HEK293 (cell line): ENCODE measurements around the gene NADK.

Experiments used
- CTCF ChIA-PET: fragments of 350-600 bp; formaldehyde crosslinking; extraction: SDS; loops from one replicate; lab custom pipeline; 2021; ENCODE audit warnings: antibody characterized with exemption; lab: Yijun Ruan, JAX
- POLR2A ChIA-PET: fragments of 300-600 bp; formaldehyde crosslinking; extraction: SDS; loops from one replicate; lab custom pipeline; 2020; ENCODE audit warnings: antibody characterized with exemption, inconsistent platforms; lab: Yijun Ruan, JAX
- H3K27ac ChIP-seq: fragments of 200-500 bp; sonication (Bioruptor generic); 2 replicates; pipeline ENCODE4 v1.5.1; 2014; ENCODE audit warnings: low read depth, low read length, control low read depth, inconsistent platforms; ENCODE audit errors: extremely low read depth
- H3K36me3 ChIP-seq, 2 experiments: fragments of 200-500 bp in 1 of 2; sonication (Bioruptor generic) in 1 of 2; 1 replicate in 1 of 2; 2 replicates in 1 of 2; pipeline ENCODE4 v1.5.1; 2014 to 2017; ENCODE audit warnings: inconsistent platforms in 2 of 2, low read length in 2 of 2; ENCODE audit not compliant: control insufficient read depth in 2 of 2, insufficient read depth in 1 of 2
- H3K4me1 ChIP-seq: fragments of 200-500 bp; sonication (Bioruptor generic); 2 replicates; pipeline ENCODE4 v1.5.1; 2014; ENCODE audit warnings: mild to moderate bottlenecking, low read length, inconsistent platforms; ENCODE audit not compliant: control insufficient read depth, insufficient read depth
- H3K4me3 ChIP-seq: 2 replicates; pipeline ENCODE4 v1.5.1; 2011; ENCODE audit warnings: low read depth, mild to moderate bottlenecking, control low read depth, low read length, moderate library complexity
- H3K9me3 ChIP-seq: fragments of 200-500 bp; sonication (Bioruptor generic); 2 replicates; pipeline ENCODE4 v1.5.1; 2014; ENCODE audit warnings: low read depth, low read length, inconsistent platforms; ENCODE audit not compliant: control insufficient read depth, insufficient read depth
- CTCF ChIP-seq: fragments of 450-650 bp; formaldehyde crosslinking; IDR thresholded peaks from 2 replicates; pipeline ENCODE4 v1.5.1; 2016; ENCODE audit warnings: missing biosample characterization, missing genetic modification characterization
- GLI2 ChIP-seq: fragments of 450-650 bp; formaldehyde crosslinking; IDR thresholded peaks from 2 replicates; pipeline ENCODE4; 2017; ENCODE audit warnings: missing biosample characterization, missing genetic modification characterization, low read depth, borderline replicate concordance
- GLIS2 ChIP-seq: fragments of 450-650 bp; formaldehyde crosslinking; IDR thresholded peaks from 2 replicates; pipeline ENCODE4 v1.5.1; 2016; ENCODE audit warnings: missing biosample characterization, missing genetic modification characterization
- KLF8 ChIP-seq: fragments of 450-650 bp; formaldehyde crosslinking; IDR thresholded peaks from 2 replicates; pipeline ENCODE4 v1.5.1; 2016; ENCODE audit warnings: missing biosample characterization, missing genetic modification characterization
- OSR2 ChIP-seq: fragments of 450-650 bp; formaldehyde crosslinking; IDR thresholded peaks from 2 replicates; pipeline ENCODE4 v1.5.1; 2016; ENCODE audit warnings: missing biosample characterization, missing genetic modification characterization
- PRDM6 ChIP-seq: fragments of 450-650 bp; formaldehyde crosslinking; IDR thresholded peaks from 2 replicates; pipeline ENCODE4 v1.5.1; 2017; ENCODE audit warnings: missing biosample characterization, missing genetic modification characterization
- SP2 ChIP-seq: fragments of 450-650 bp; formaldehyde crosslinking; IDR thresholded peaks from 2 replicates; pipeline ENCODE4 v1.5.1; 2016; ENCODE audit warnings: missing biosample characterization, missing genetic modification characterization
- SP7 ChIP-seq: fragments of 450-650 bp; formaldehyde crosslinking; IDR thresholded peaks from 2 replicates; pipeline ENCODE4 v1.5.1; 2016; ENCODE audit warnings: missing biosample characterization, missing genetic modification characterization
- YY2 ChIP-seq: fragments of 450-650 bp; formaldehyde crosslinking; IDR thresholded peaks from 2 replicates; pipeline ENCODE4 v1.5.1; 2016; ENCODE audit warnings: missing biosample characterization, missing genetic modification characterization
- ZFP37 ChIP-seq: fragments of 450-650 bp; formaldehyde crosslinking; IDR thresholded peaks from 2 replicates; pipeline ENCODE4 v1.5.1; 2016; ENCODE audit warnings: missing biosample characterization, missing genetic modification characterization
- ZIC2 ChIP-seq: fragments of 450-650 bp; formaldehyde crosslinking; IDR thresholded peaks from 2 replicates; pipeline ENCODE4 v1.5.1; 2016; ENCODE audit warnings: missing biosample characterization, missing genetic modification characterization
- ZNF148 ChIP-seq: fragments of 450-650 bp; formaldehyde crosslinking; IDR thresholded peaks from 2 replicates; pipeline ENCODE4 v1.5.0; 2017; ENCODE audit warnings: missing biosample characterization, missing genetic modification characterization, borderline replicate concordance
- ZNF174 ChIP-seq: fragments of 450-650 bp; formaldehyde crosslinking; IDR thresholded peaks from 2 replicates; pipeline ENCODE4 v1.5.0; 2017; ENCODE audit warnings: missing biosample characterization, mild to moderate bottlenecking, missing genetic modification characterization
- ZNF391 ChIP-seq: fragments of 450-650 bp; formaldehyde crosslinking; IDR thresholded peaks from 2 replicates; pipeline ENCODE4 v1.5.1; 2016; ENCODE audit warnings: low read depth, missing biosample characterization, missing genetic modification characterization, borderline replicate concordance
- ZNF404 ChIP-seq: fragments of 450-650 bp; formaldehyde crosslinking; IDR thresholded peaks from 2 replicates; pipeline ENCODE4 v1.5.1; 2017; ENCODE audit warnings: missing biosample characterization, missing genetic modification characterization
- ZNF473 ChIP-seq: fragments of 450-650 bp; formaldehyde crosslinking; IDR thresholded peaks from 2 replicates; pipeline ENCODE4 v1.5.1; 2017; ENCODE audit warnings: missing biosample characterization, missing genetic modification characterization
- ZNF558 ChIP-seq: fragments of 450-650 bp; formaldehyde crosslinking; IDR thresholded peaks from 2 replicates; pipeline ENCODE4 v1.5.1; 2016; ENCODE audit warnings: missing biosample characterization, missing genetic modification characterization
- ZNF571 ChIP-seq: fragments of 450-650 bp; formaldehyde crosslinking; IDR thresholded peaks from 2 replicates; pipeline ENCODE4 v1.5.0; 2017; ENCODE audit warnings: missing biosample characterization, missing genetic modification characterization
- ZNF585B ChIP-seq: fragments of 450-650 bp; formaldehyde crosslinking; IDR thresholded peaks from 2 replicates; pipeline ENCODE4 v1.5.1; 2016; ENCODE audit warnings: missing biosample characterization, missing genetic modification characterization
- ZNF664 ChIP-seq: fragments of 450-650 bp; formaldehyde crosslinking; IDR thresholded peaks from 2 replicates; pipeline ENCODE4 v1.5.1; 2016; ENCODE audit warnings: missing biosample characterization, missing genetic modification characterization
- ZNF785 ChIP-seq: fragments of 450-650 bp; formaldehyde crosslinking; IDR thresholded peaks from 2 replicates; pipeline ENCODE4 v1.5.1; 2016; ENCODE audit warnings: missing biosample characterization, missing genetic modification characterization

Gene NADK

GRCh38 chr1:1779691-1780597 lies 1.7 kb upstream of the NADK start:
- ChIA-PET CTCF (interaction anchor here (0.6 to 1.8 kb wide), 7 partner anchors 9 to 265 kb away, joined by 3 to 8 read pairs (median 3); no protein-coding TSS in a partner anchor), POLR2A (no interaction called here)
- no peak for TF ChIP-seq PRDM6 (tag by site-specific recombination)
- 0 out of 2 replicates have a peak, but pooled peaks have one; percentile 9 for TF ChIP-seq OSR2 (tag by site-specific recombination)
- peak; percentile 55 for TF ChIP-seq ZIC2 (tag by site-specific recombination)
- TF ChIP-seq ZNF391 (tag by site-specific recombination), result 0 out of 2 replicates have a peak, but pooled peaks have one; percentile 15
- no peaks in the 10 kb centered on the region for H3K9me3 ChIP-seq
- H3K27ac ChIP-seq, result no peak overlapping the region
- peaks cover 0 to 21% of the 10 kb centered on the region in 2 experiments; a peak in 2 of 3 replicates for H3K36me3 ChIP-seq
- H3K4me1 ChIP-seq, result no peaks in the 10 kb centered on the region
- no peak overlapping the region for H3K4me3 ChIP-seq

GRCh38 chr1:1779320-1779675 lies 1.0 kb upstream of the NADK start:
- ChIA-PET POLR2A (no interaction called here), CTCF (interaction anchor here (0.6 to 1.8 kb wide), 4 partner anchors 8 to 181 kb away, joined by 3 to 8 read pairs (median 4); no protein-coding TSS in a partner anchor)
- H3K36me3 ChIP-seq, result peaks cover 0 to 20% of the 10 kb centered on the region in 2 experiments; a peak in 2 of 3 replicates
- H3K27ac ChIP-seq, result peak overlapping the region; percentile 94; the same call in 1 of the 2 replicates
- H3K4me1 ChIP-seq, result no peaks in the 10 kb centered on the region
- H3K9me3 ChIP-seq, result no peaks in the 10 kb centered on the region
- no peak overlapping the region for H3K4me3 ChIP-seq
- TF ChIP-seq ZNF473 (tag by site-specific recombination), result no peak
- no peak for TF ChIP-seq SP2 (tag by site-specific recombination)
- TF ChIP-seq ZNF785, result no peak
- TF ChIP-seq ZFP37 (tag by site-specific recombination), result no peak
- no peak; the same call in 1 of the 2 replicates for TF ChIP-seq ZNF664
- TF ChIP-seq ZNF174 (tag by site-specific recombination), result no peak
- TF ChIP-seq YY2, result no peak
- TF ChIP-seq GLIS2 (tag by site-specific recombination), result no peak
- no peak for TF ChIP-seq KLF8 (tag by site-specific recombination)
- TF ChIP-seq CTCF, result no peak
- no peak for TF ChIP-seq ZNF571 (tag by site-specific recombination)
- TF ChIP-seq ZNF404 (tag by site-specific recombination), result no peak
- no peak for TF ChIP-seq ZNF585B (tag by site-specific recombination)
- no peak for TF ChIP-seq ZNF558 (tag by site-specific recombination)
- no peak for TF ChIP-seq SP7 (tag by site-specific recombination)
- TF ChIP-seq GLI2 (tag by site-specific recombination), result no peak
- no peak for TF ChIP-seq ZNF148 (tag by site-specific recombination)
- TF ChIP-seq, all 188 proteins: peak for 0
